ENCODE data around the gene ASRGL1.

The ASRGL1 gene

GRCh38 chr11:62418136-62418535 lies 80.9 kb downstream of the ASRGL1 start:
- TF ChIP-seq FOXP2 (optimal IDR thresholded peaks at IDR 0.05; ENCODE audit: borderline replicate concordance, extremely low read depth, extremely low read length, insufficient read depth) = no peak
- TF ChIP-seq REST (IDR thresholded peaks at IDR 0.05; ENCODE audit: insufficient read depth in 1 of 2, low read depth in 2 of 2, low read length in 2 of 2) = no peak
- no peak for TF ChIP-seq POLR2AphosphoS5 (IDR thresholded peaks at IDR 0.05; ENCODE audit: low read depth, low read length)
- TF ChIP-seq TAF1 (IDR thresholded peaks at IDR 0.05; ENCODE audit: borderline replicate concordance, insufficient read depth, low read length) = no peak
- no peak for TF ChIP-seq SIN3A (IDR thresholded peaks at IDR 0.05; ENCODE audit: borderline replicate concordance, insufficient read depth, low read length)

GRCh38 chr11:62418733-62419132 lies 81.5 kb downstream of the ASRGL1 start, which contains the start of gene SCGB1A1:
SCGB1A1 (plus strand) TSS chr11:62419033; CDS start chr11:62419096, 63 bp downstream.
- TF ChIP-seq FOXP2 (optimal IDR thresholded peaks at IDR 0.05; ENCODE audit: borderline replicate concordance, extremely low read depth, extremely low read length, insufficient read depth) (no peak), SIN3A (IDR thresholded peaks at IDR 0.05; ENCODE audit: borderline replicate concordance, insufficient read depth, low read length) (no peak), POLR2AphosphoS5 (IDR thresholded peaks at IDR 0.05; ENCODE audit: low read depth, low read length) (no peak), REST (IDR thresholded peaks at IDR 0.05; ENCODE audit: insufficient read depth in 1 of 2, low read depth in 2 of 2, low read length in 2 of 2) (no peak), TAF1 (IDR thresholded peaks at IDR 0.05; ENCODE audit: borderline replicate concordance, insufficient read depth, low read length) (no peak)

- TF ChIP-seq FOXP2 (optimal IDR thresholded peaks at IDR 0.05; ENCODE audit: borderline replicate concordance, extremely low read depth, extremely low read length, insufficient read depth) = no peak
- TF ChIP-seq POLR2AphosphoS5 (IDR thresholded peaks at IDR 0.05; ENCODE audit: low read depth, low read length) = no peak
- no peak for TF ChIP-seq SIN3A (IDR thresholded peaks at IDR 0.05; ENCODE audit: borderline replicate concordance, insufficient read depth, low read length)
- TF ChIP-seq TAF1 (IDR thresholded peaks at IDR 0.05; ENCODE audit: borderline replicate concordance, insufficient read depth, low read length) = no peak
- no peak for TF ChIP-seq REST (IDR thresholded peaks at IDR 0.05; ENCODE audit: insufficient read depth in 1 of 2, low read depth in 2 of 2, low read length in 2 of 2)
Observed at GRCh38 chr11:62419314-62419929, 82.2 kb downstream of the ASRGL1 start.

- TF ChIP-seq POLR2AphosphoS5 (IDR thresholded peaks at IDR 0.05; ENCODE audit: low read depth, low read length) (no peak), SIN3A (IDR thresholded peaks at IDR 0.05; ENCODE audit: borderline replicate concordance, insufficient read depth, low read length) (no peak), FOXP2 (optimal IDR thresholded peaks at IDR 0.05; ENCODE audit: borderline replicate concordance, extremely low read depth, extremely low read length, insufficient read depth) (no peak), REST (IDR thresholded peaks at IDR 0.05; ENCODE audit: insufficient read depth in 1 of 2, low read depth in 2 of 2, low read length in 2 of 2) (no peak), TAF1 (IDR thresholded peaks at IDR 0.05; ENCODE audit: borderline replicate concordance, insufficient read depth, low read length) (no peak)
Observed at GRCh38 chr11:62419943-62420342, 82.7 kb downstream of the ASRGL1 start.

Data from PFSK-1 (cell line).